Astrocyte of the cerebellum (primary cell): Measurements from ENCODE around the gene ACKR1.

Experiments used
- DNase-seq: peaks from one replicate; pipeline ENCODE4 v3.0.0-alpha.2; 2011; ENCODE audit warnings: low read depth
- H3K4me3 ChIP-seq: 2 replicates; pipeline ENCODE4 v1.5.1; 2011; ENCODE audit warnings: mild to moderate bottlenecking, low read depth, low read length, moderate library complexity
- CTCF ChIP-seq: IDR thresholded peaks from 2 replicates; pipeline ENCODE4 v1.5.1; 2012; ENCODE audit warnings: low read length, low read depth, moderate library complexity, mild to moderate bottlenecking; ENCODE audit errors: missing control alignments
- in situ Hi-C: cut with HindIII; loops from 2 replicates; pipeline ENCODE4 v1.10.0; 2017; ENCODE audit warnings: low sequenced_read_pairs

The ACKR1 gene

GRCh38 chr1:159199901-159200300 is 4.8 kb upstream of the ACKR1 start:
- no peak overlapping the region for H3K4me3 ChIP-seq
- no peak for TF ChIP-seq CTCF
- in situ Hi-C loops, result no loop called here
- no peak for DNase-seq

- in situ Hi-C loops, result no loop called here
- no peak for TF ChIP-seq CTCF
- H3K4me3 ChIP-seq, result no peak overlapping the region
- no peak for DNase-seq
Measured at GRCh38 chr1:159200769-159201168, 3.9 kb upstream of the ACKR1 start.

GRCh38 chr1:159201642-159202041 is 3.0 kb upstream of the ACKR1 start:
- H3K4me3 ChIP-seq, result no peak overlapping the region
- TF ChIP-seq CTCF, result no peak
- no peak for DNase-seq
- in situ Hi-C loops, result no loop called here

GRCh38 chr1:159203610-159204009 is 1.1 kb upstream of the ACKR1 start:
- in situ Hi-C loops, result no loop called here
- no peak overlapping the region for H3K4me3 ChIP-seq
- DNase-seq, result no peak
- no peak for TF ChIP-seq CTCF

GRCh38 chr1:159205225-159205624 is 550 bp downstream of the ACKR1 start:
- DNase-seq, result no peak
- no peak for TF ChIP-seq CTCF
- H3K4me3 ChIP-seq, result no peak overlapping the region
- in situ Hi-C loops, result no loop called here

- in situ Hi-C loops, result no loop called here
- no peak overlapping the region for H3K4me3 ChIP-seq
- TF ChIP-seq CTCF, result no peak
- DNase-seq, result no peak
Measured at GRCh38 chr1:159206110-159206509, 1.4 kb downstream of the ACKR1 start.

GRCh38 chr1:159207080-159207479 is 2.4 kb downstream of the ACKR1 start:
- TF ChIP-seq CTCF, result no peak
- in situ Hi-C loops, result no loop called here
- no peak overlapping the region for H3K4me3 ChIP-seq
- no peak for DNase-seq
